Trophoblast cell (in vitro differentiated cells and primary cell): ENCODE results near the gene EPGN.

Source experiments
- DNase-seq, 2 donors: peaks; one replicate each; pipeline ENCODE4 v3.0.0-alpha.2; 2016
- H2AFZ ChIP-seq: 2 replicates; pipeline ENCODE4 v1.6.1; 2013; ENCODE audit warnings: low read length, moderate library complexity, mild to moderate bottlenecking; ENCODE audit not compliant: insufficient read depth, poor library complexity
- H2AK5ac ChIP-seq: 2 replicates; pipeline ENCODE4 v1.6.1; 2013; ENCODE audit warnings: mild to moderate bottlenecking, low read length
- H2BK120ac ChIP-seq: 2 replicates; pipeline ENCODE4 v1.6.1; 2013; ENCODE audit warnings: low read length, mild to moderate bottlenecking, moderate library complexity; ENCODE audit not compliant: insufficient read depth, poor library complexity
- H2BK12ac ChIP-seq: 2 replicates; pipeline ENCODE4 v1.6.1; 2013; ENCODE audit warnings: mild to moderate bottlenecking, low read length, moderate library complexity
- H2BK5ac ChIP-seq: 2 replicates; pipeline ENCODE4 v1.6.1; 2013; ENCODE audit warnings: low read length, low read depth, moderate library complexity, mild to moderate bottlenecking; ENCODE audit not compliant: poor library complexity
- H3K14ac ChIP-seq: 2 replicates; pipeline ENCODE4 v1.6.1; 2013; ENCODE audit warnings: mild to moderate bottlenecking, low read length
- H3K18ac ChIP-seq: 2 replicates; pipeline ENCODE4 v1.6.1; 2013; ENCODE audit warnings: mild to moderate bottlenecking, low read length
- H3K23ac ChIP-seq: 2 replicates; pipeline ENCODE4 v1.6.1; 2013; ENCODE audit warnings: low read length
- H3K27ac ChIP-seq: 2 replicates; pipeline ENCODE4 v1.5.1; 2013; ENCODE audit warnings: low read depth, mild to moderate bottlenecking, inconsistent platforms, low read length, moderate library complexity
- H3K27me3 ChIP-seq: 2 replicates; pipeline ENCODE4 v1.6.1; 2013; ENCODE audit warnings: inconsistent platforms, mild to moderate bottlenecking, low read length, moderate library complexity; ENCODE audit not compliant: insufficient read depth
- H3K36me3 ChIP-seq, 2 experiments: 1 replicate in 1 of 2; 2 replicates in 1 of 2; pipeline ENCODE4 v1.6.1; 2013; ENCODE audit warnings: low read length in 2 of 2, mild to moderate bottlenecking in 2 of 2, moderate library complexity in 1 of 2; ENCODE audit not compliant: insufficient read depth in 2 of 2, control insufficient read depth in 1 of 2
- H3K4ac ChIP-seq: 2 replicates; pipeline ENCODE4 v1.6.1; 2013; ENCODE audit warnings: low read depth, mild to moderate bottlenecking, low read length, moderate library complexity
- H3K4me1 ChIP-seq, 2 experiments: 1 replicate in 1 of 2; 2 replicates in 1 of 2; pipeline ENCODE4 v1.6.1; 2013; ENCODE audit warnings: low read length in 2 of 2, mild to moderate bottlenecking in 2 of 2, moderate library complexity in 1 of 2; ENCODE audit not compliant: insufficient read depth in 2 of 2, control insufficient read depth in 1 of 2
- H3K4me2 ChIP-seq: 2 replicates; pipeline ENCODE4 v1.6.1; 2013; ENCODE audit warnings: inconsistent platforms, mild to moderate bottlenecking, low read length, moderate library complexity
- H3K4me3 ChIP-seq: 2 replicates; pipeline ENCODE4 v1.5.1; 2013; ENCODE audit warnings: mild to moderate bottlenecking, low read depth, low read length, inconsistent platforms
- H3K79me1 ChIP-seq: one replicate; pipeline ENCODE4 v1.6.1; 2013; ENCODE audit warnings: low read length
- H3K79me2 ChIP-seq: 2 replicates; pipeline ENCODE4 v1.6.1; 2013; ENCODE audit warnings: low read length, mild to moderate bottlenecking; ENCODE audit not compliant: control insufficient read depth, insufficient read depth, poor library complexity
- H3K9ac ChIP-seq: 2 replicates; pipeline ENCODE4 v1.6.1; 2013; ENCODE audit warnings: mild to moderate bottlenecking, low read length
- H3K9me3 ChIP-seq: 2 replicates; pipeline ENCODE4 v1.6.1; 2013; ENCODE audit warnings: low read depth, mild to moderate bottlenecking, control low read depth, inconsistent platforms, low read length; ENCODE audit not compliant: insufficient read depth
- H4K12ac ChIP-seq: 2 replicates; pipeline ENCODE4 v1.6.1; 2013; ENCODE audit warnings: low read depth, mild to moderate bottlenecking, low read length, moderate library complexity
- H4K8ac ChIP-seq: 2 replicates; pipeline ENCODE4 v1.6.1; 2013; ENCODE audit warnings: low read depth, mild to moderate bottlenecking, low read length, moderate library complexity
- H4K91ac ChIP-seq: one replicate; pipeline ENCODE4 v1.6.1; 2013; ENCODE audit warnings: low read depth, mild to moderate bottlenecking, low read length, moderate library complexity
- WGBS: extraction: QIAGEN DNeasy Blood & Tissue Kit; methylation state at CpG from one replicate; pipeline ENCODE4 v1.1.7; 2013; ENCODE audit warnings: missing lambda C conversion rate; ENCODE audit not compliant: insufficient read length, insufficient coverage; ENCODE audit errors: extremely low coverage; 5-methylcytosine and 5-hydroxymethylcytosine counted together

Gene EPGN

DNA sequence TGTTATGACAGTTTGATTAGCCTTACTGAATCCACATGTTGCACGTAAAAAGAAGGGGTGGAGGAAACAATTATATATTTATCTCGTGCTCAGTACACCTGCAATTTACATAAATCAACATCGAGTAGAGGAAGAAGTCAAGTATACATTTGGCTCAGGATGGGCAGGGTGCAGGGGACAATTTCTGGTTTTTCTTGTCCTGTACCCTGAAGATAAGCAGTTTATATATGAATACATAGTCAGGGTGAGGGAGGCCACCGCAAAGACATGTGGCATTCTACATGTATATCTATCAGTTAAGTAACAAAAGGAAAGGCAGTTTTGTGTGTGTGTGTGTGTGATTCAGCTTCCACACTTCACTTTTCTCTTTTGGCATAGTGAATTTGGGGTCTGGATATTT, 45.6 kb downstream of the EPGN start:
- no peak overlapping the region for H4K91ac ChIP-seq
- no peaks in the 10 kb centered on the region for H3K4me1 ChIP-seq
- no peaks in the 10 kb centered on the region for H3K79me2 ChIP-seq
- H2BK12ac ChIP-seq, result no peak overlapping the region
- WGBS, result no CpG with 5 or more reads among the region's 4 CpGs
- H2AK5ac ChIP-seq, result no peak overlapping the region
- no peak overlapping the region for H4K8ac ChIP-seq
- H4K12ac ChIP-seq, result no peak overlapping the region
- no peak for DNase-seq
- H2BK120ac ChIP-seq, result no peak overlapping the region
- no peaks in the 10 kb centered on the region for H3K27me3 ChIP-seq
- no peak overlapping the region for H3K23ac ChIP-seq
- H3K18ac ChIP-seq, result no peak overlapping the region
- no peak overlapping the region for H2AFZ ChIP-seq
- no peak overlapping the region for H2BK5ac ChIP-seq
- no peaks in the 10 kb centered on the region for H3K79me1 ChIP-seq
- no peak overlapping the region for H3K4ac ChIP-seq
- no peak overlapping the region for H3K9ac ChIP-seq
- H3K36me3 ChIP-seq, result no peaks in the 10 kb centered on the region
- no peak overlapping the region for H3K4me2 ChIP-seq
- H3K9me3 ChIP-seq, result no peaks in the 10 kb centered on the region
- no peak overlapping the region for H3K4me3 ChIP-seq
- no peak overlapping the region for H3K14ac ChIP-seq
- no peak overlapping the region for H3K27ac ChIP-seq

DNA sequence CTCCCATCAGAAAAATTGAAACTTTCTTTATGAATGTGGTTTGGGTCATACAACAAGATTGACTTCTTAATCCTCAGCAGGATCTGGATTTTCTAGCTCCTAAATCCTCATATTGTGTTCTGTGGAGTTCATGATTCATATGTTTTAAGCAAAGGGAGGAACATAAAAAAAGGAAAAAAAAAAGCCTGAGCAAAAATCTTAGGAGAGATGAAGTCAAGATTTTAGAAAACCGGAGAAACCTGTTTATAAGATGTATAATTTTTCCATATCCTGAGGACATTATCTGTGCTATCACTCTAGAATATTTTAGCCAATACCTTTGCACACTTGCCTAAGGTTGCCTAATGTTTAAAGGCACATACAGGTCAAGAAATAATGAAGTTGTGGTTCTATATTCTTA, 49.7 kb downstream of the EPGN start:
- no peak overlapping the region for H4K12ac ChIP-seq
- H3K79me1 ChIP-seq, result no peaks in the 10 kb centered on the region
- no peaks in the 10 kb centered on the region for H3K27me3 ChIP-seq
- H2AK5ac ChIP-seq, result no peak overlapping the region
- H3K4me2 ChIP-seq, result no peak overlapping the region
- no peak overlapping the region for H3K27ac ChIP-seq
- H2BK5ac ChIP-seq, result no peak overlapping the region
- H2BK120ac ChIP-seq, result no peak overlapping the region
- no peaks in the 10 kb centered on the region for H3K4me1 ChIP-seq
- H4K8ac ChIP-seq, result no peak overlapping the region
- no peaks in the 10 kb centered on the region for H3K9me3 ChIP-seq
- H2BK12ac ChIP-seq, result no peak overlapping the region
- no peak overlapping the region for H3K4ac ChIP-seq
- no peak overlapping the region for H3K9ac ChIP-seq
- no peak overlapping the region for H2AFZ ChIP-seq
- H3K79me2 ChIP-seq, result no peaks in the 10 kb centered on the region
- H3K18ac ChIP-seq, result no peak overlapping the region
- WGBS, result no CpG with 5 or more reads among the region's 1 CpG
- H3K23ac ChIP-seq, result no peak overlapping the region
- no peak overlapping the region for H4K91ac ChIP-seq
- DNase-seq, result peak; percentile 8 to 93
- no peak overlapping the region for H3K4me3 ChIP-seq
- no peaks in the 10 kb centered on the region for H3K36me3 ChIP-seq
- H3K14ac ChIP-seq, result no peak overlapping the region

DNA sequence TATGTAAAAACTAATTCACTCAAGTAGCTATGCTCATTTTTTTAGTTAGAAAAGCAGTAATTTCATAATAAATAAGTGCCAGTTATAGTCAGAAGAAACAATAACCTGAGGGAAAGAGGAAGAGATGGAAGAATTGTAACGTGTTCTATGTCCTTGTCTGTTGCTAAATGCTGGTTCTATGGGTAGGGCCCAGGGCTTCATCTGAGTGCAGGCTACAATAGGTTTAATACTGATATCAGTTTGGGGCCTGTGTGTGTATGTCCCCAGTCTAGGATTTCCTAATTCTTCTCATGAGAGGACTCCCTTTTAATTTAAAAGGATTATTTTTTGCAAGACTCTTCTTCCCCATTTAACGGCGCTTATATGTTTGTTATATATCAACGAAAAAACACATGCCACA, 53.4 kb downstream of the EPGN start:
- peaks cover 12% of the 10 kb centered on the region for H3K27me3 ChIP-seq
- DNase-seq, result no peak
- H3K4ac ChIP-seq, result no peak overlapping the region
- H2AFZ ChIP-seq, result no peak overlapping the region
- no peak overlapping the region for H2AK5ac ChIP-seq
- WGBS, result no CpG with 5 or more reads among the region's 4 CpGs
- no peak overlapping the region for H4K12ac ChIP-seq
- no peak overlapping the region for H3K27ac ChIP-seq
- no peak overlapping the region for H3K4me2 ChIP-seq
- no peak overlapping the region for H2BK120ac ChIP-seq
- no peaks in the 10 kb centered on the region for H3K79me2 ChIP-seq
- H3K4me1 ChIP-seq, result peaks cover 6 to 7% of the 10 kb centered on the region in 2 experiments
- no peak overlapping the region for H4K91ac ChIP-seq
- H3K14ac ChIP-seq, result no peak overlapping the region
- H4K8ac ChIP-seq, result no peak overlapping the region
- H3K23ac ChIP-seq, result no peak overlapping the region
- no peak overlapping the region for H3K4me3 ChIP-seq
- no peak overlapping the region for H2BK12ac ChIP-seq
- no peak overlapping the region for H3K9ac ChIP-seq
- H3K9me3 ChIP-seq, result peaks cover 2% of the 10 kb centered on the region
- no peaks in the 10 kb centered on the region for H3K36me3 ChIP-seq
- H3K18ac ChIP-seq, result no peak overlapping the region
- H2BK5ac ChIP-seq, result no peak overlapping the region
- no peaks in the 10 kb centered on the region for H3K79me1 ChIP-seq

DNA sequence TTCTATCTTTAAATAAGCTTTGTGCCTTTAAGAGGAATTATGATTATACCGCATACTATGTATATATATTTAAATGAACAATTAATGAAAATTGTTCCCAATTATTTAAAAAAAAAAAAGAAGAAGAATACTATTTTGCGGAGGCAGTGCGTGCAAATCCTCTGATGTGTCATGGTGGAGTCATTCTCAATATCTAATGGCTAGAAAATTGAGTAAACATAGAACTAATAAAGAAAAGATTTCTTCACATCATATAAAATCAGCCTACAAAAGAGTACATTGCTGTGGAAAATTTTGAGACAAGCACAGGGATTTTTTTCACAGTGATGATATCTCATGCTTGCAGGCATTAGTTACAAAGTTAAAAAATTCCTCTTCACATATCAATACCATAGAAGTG, 54.1 kb downstream of the EPGN start:
- Histone ChIP-seq H3K79me1 (no peaks in the 10 kb centered on the region), H4K12ac (no peak overlapping the region), H2BK12ac (no peak overlapping the region), H2AFZ (no peak overlapping the region), H4K91ac (no peak overlapping the region), H3K27me3 (peaks cover 12% of the 10 kb centered on the region), H3K4ac (no peak overlapping the region), H3K36me3 (no peaks in the 10 kb centered on the region), H3K4me2 (no peak overlapping the region), H4K8ac (no peak overlapping the region), H3K4me1 (peaks cover 6 to 7% of the 10 kb centered on the region in 2 experiments), H3K79me2 (no peaks in the 10 kb centered on the region), H3K4me3 (no peak overlapping the region), H2BK120ac (no peak overlapping the region), H3K14ac (no peak overlapping the region), H3K9ac (no peak overlapping the region), H3K9me3 (peaks cover 2% of the 10 kb centered on the region), H3K27ac (no peak overlapping the region), H3K18ac (no peak overlapping the region), H3K23ac (no peak overlapping the region), H2BK5ac (no peak overlapping the region), H2AK5ac (no peak overlapping the region)
- WGBS, result no CpG with 5 or more reads among the region's 3 CpGs
- peak in 1 of 2 donors; percentile 18 for DNase-seq
